HG02571 (cell line): Measurements from ENCODE around the gene IGLL5.
"Not testable (repeated sequence)": the region's sequence is repeated elsewhere in the genome, so short reads cannot be mapped to it uniquely, and the experiment has no call there.

Experiments used
- ATAC-seq: cut with Tn5 transposase; IDR thresholded peaks from one replicate; pipeline ENCODE4 v1.9.1; 2021; ENCODE audit warnings: mild to moderate bottlenecking, moderate library complexity; ENCODE audit not compliant: unreplicated experiment

Gene IGLL5

GRCh38 chr22:22912988-22913253 lies 25.3 kb downstream of the IGLL5 start:
- ATAC-seq, result no peak

- ATAC-seq, result no peak
Measured at GRCh38 chr22:22913989-22914388, 26.4 kb downstream of the IGLL5 start.

DNA sequence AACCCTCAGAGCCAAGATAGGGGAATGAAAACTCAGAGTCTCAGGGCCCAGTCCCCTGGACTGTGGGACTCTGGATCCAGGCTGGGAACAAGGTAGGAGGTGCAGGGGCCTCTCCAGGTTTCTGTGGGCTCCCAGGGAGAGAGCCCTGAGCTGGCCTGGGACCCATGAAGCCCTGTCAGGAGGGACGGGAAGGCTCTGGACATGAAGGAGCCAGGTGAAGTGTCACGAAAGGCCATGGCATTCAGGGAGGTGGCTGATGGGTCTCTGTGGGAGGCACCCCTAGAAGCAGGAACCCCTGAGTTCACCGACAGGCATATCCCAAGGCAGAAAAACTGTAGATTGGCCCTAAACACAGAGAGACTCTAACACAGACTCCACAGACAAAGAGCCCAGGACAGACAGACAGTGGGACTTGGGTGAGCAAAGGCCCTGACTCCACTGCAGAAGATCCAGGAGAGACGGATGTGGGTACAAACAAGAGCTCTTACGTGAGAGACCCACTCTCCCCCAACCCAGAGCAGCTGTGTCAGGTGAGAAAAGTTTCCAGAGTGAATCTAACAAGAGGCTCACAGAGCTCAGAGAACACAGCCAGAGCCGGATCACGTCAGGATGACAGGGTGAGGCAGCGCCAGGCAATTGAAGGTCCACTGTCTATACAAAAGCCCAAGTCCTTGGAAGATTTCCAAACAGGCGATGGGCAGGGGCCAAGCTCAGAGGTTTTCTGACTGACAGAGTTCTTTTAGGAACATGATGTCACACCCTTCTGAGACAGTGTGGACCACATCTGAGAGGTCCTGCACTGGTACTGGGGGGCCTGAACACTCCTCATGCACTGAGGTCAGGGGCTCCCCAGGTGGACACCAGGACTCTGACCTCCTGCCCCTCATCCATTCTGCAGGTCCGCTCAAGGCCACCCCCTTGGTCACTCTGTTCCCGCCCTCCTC lies 27.4 kb downstream of the IGLL5 start:
- no peak for ATAC-seq

- no peak for ATAC-seq
Measured at GRCh38 chr22:22915670-22916035, 28.0 kb downstream of the IGLL5 start.

GRCh38 chr22:22916215-22916951 lies 28.8 kb downstream of the IGLL5 start:
- ATAC-seq, result no peak

DNA sequence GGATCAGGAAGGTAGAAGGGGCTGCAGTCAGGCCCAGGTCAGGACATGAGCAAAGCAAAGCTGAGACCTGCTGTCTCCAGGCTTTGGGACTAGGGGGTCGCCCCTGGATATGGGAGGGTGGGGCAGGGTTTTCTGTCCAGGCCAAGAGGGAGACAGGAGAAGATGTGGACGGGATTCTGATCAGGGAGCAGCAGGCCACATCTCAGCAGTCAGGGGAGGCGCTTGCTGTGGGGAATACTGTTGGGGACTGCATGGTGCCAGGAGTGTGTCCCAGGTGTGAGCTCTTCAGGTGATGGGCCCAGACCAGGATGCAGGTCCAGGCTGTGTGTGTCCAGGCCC lies 29.3 kb downstream of the IGLL5 start:
- ATAC-seq, result no peak

DNA sequence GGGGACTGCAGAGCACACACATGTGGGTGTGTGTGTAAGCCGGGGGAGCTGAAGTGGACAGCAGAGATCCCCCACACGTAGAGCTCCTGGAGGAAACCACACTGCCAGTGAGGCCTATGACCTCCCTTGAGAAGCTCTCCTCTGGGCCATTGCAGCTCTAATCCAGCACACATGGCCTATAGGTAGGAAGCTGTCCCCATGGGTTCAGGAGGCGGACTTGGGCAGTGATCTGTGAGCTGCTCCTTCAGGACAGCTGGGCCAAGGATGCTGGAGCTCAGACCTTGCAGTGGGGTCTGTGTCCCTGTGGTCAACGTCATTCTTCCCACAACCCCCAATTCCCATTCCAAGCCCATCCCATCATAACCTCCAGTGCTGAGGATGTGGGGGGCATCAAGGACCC lies 29.8 kb downstream of the IGLL5 start:
- ATAC-seq, result no peak

DNA sequence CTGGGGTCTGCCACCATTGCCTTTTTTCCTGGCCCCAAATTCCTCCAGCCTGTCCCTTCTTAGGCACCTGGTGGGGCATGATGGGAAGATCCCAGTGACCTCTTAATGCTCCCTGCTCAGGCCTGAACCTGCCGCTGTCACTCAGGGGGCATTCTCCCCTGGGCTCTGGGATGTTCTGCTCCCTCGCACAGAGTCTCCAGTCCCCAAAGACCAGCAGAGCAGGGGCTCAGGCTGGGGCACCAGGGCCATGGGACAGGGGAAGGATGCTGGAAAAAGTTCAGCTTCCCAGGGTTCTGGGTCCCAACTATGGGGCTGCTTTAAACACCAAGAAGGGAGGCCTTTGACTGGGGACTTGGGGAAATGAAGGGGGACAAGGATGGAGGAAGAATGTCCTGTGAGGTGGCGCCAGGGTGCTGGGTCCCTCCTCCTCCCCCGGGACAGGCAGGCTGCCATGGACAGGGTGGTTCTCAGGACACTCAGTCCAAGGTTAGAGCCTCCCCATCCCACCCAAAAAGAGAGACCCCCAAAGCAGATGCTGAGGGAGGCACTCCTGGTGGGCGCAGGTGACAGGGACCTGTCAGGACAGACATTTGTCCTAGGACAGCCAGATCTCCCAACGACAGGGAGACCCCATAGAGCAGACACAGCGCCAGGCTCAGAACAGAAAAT lies 30.8 kb downstream of the IGLL5 start:
- ATAC-seq, result no peak

- ATAC-seq, result no peak
Measured at GRCh38 chr22:22919041-22919440, 31.4 kb downstream of the IGLL5 start.

DNA sequence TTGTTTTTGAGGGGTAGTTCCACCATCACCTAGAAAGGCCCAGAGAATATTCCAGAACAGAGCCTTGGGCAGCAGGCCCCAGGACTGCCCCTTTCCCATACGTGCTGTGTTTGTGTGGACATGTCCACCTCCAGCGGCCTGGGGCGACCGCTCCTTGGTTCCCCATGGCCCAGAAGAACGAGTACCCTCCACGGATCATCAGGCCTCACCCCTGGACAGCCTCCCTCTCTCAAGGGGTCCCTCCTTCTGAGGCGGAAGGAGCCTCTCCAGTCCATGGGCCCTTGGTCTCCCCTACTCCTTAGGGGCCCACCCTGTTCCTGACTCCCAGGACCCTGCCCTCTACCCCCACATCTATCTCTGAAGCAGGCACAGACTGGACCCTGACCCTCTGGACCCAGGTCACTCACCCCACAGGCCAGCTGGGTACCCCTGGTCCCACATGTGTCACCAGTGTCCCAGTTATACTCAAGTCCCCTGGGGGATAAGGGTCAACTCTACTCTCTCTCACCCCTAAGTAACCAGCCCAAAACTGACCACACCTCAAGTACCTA lies 32.6 kb downstream of the IGLL5 start:
- no peak for ATAC-seq

DNA sequence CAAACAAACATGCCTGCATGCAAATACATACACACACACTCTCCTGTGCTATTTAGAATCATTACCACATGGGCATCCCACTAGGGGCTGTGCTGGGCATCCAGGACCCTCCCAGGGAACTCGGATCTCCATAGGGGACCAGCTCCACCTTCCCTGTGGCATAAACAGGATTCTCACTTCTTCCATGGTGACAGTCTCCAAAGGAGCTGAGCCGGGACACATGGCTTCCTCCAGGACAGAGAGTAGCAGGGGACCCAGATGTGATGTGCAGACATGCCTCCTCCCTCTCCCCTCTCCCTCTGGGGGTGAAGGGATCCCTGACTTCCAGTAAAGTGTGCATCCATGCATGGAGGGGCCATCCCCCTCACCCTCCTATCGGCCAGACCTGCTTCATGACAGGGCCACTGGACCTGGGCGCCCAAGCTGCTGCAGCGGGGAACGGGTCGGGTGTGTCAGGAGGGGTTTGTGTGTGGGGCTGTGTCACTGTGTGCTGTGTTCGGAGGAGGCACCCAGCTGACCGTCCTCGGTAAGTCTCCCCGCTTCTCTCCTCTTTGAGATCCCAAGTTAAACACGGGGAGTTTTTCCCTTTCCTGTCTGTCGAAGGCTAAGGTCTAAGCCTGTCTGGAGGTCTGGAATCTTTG lies 33.4 kb downstream of the IGLL5 start:
- ATAC-seq, result no peak

DNA sequence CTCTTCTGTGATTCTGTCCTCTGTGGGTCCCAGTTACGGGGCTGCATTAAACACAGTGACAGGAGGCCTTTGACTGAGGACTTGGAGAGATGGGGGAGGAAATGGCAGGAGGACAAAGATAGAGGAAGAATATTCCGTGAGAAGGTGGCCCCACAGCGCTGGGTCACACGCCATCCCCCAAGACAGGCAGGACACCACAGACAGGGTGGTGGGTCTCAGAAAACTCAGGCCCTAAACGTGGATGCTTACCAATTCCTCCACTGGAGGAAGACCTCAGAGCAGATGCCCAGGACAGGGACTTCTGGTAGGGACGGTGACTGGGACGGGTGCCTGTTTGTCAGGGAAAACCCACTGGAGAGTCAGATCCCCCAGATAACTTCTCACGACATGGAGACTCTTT lies 34.0 kb downstream of the IGLL5 start:
- no peak for ATAC-seq

DNA sequence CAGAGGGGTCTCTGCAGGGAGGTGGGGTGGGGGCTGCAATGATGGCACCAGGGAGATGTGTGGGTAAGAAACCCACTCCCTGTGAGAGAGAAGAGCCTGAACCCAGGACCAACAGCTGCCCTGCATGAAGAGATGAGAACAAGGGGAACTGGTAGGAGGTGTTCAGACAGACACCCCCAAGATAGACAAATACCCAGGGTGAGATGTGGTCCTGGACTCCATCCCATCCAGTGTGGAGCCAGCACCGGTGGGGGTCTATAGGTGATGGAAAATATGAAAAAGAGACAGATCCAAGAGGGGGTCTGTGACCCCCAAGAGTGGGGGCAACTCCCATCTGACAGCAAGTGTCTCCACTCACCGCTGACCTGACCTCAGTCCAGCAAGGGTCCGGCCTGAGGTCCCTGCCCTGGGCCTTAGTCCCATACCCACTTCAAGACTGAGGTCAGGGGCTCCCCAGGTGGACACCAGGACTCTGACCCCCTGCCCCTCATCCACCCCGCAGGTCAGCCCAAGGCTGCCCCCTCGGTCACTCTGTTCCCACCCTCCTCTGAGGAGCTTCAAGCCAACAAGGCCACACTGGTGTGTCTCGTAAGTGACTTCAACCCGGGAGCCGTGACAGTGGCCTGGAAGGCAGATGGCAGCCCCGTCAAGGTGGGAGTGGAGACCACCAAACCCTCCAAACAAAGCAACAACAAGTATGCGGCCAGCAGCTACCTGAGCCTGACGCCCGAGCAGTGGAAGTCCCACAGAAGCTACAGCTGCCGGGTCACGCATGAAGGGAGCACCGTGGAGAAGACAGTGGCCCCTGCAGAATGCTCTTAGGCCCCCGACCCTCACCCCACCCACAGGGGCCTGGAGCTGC lies 34.7 kb downstream of the IGLL5 start:
- not testable (repeated sequence) for ATAC-seq

GRCh38 chr22:22922954-22923319 lies 35.3 kb downstream of the IGLL5 start:
- ATAC-seq, result no peak

DNA sequence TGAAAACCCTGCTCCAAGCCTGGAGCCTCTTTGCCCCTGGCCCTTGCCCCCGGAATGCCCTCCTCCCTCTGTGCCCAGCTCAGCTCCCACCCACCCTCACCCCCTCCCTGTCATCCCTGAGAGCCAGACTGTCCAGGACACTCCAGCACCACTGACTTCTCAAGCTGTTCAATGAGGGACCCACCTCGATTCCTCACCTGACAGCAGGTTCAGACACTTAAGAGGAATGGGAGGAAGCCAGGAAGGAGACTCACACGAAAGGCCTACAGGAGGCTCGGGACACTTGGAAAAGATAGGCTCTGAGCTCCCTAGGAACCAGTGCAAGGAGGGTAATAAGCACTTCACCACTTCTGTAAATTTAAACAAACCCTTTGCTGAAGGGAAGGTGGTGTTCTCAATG lies 35.8 kb downstream of the IGLL5 start:
- ATAC-seq, result no peak

DNA sequence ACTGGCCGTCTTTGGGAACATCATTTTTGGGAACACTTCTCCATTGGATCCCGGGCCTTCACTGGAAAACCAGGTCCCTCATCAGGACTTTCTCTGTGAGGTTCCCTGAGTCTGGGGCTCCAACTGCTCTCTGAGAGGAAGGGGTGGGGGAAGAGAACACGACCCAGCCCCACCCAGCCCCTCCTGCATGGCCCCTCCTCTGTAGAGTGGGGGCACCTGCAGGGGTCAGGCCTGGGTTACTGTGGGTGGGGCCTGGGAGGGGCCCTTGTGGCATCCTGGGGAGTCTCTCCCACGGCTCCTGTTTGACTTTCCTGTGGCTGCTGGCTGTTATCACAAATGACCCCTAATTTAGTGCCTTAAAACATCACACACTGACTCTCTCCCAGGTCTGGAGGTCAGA lies 36.3 kb downstream of the IGLL5 start:
- no peak for ATAC-seq

GRCh38 chr22:22924369-22925145 lies 36.9 kb downstream of the IGLL5 start:
- no peak for ATAC-seq

DNA sequence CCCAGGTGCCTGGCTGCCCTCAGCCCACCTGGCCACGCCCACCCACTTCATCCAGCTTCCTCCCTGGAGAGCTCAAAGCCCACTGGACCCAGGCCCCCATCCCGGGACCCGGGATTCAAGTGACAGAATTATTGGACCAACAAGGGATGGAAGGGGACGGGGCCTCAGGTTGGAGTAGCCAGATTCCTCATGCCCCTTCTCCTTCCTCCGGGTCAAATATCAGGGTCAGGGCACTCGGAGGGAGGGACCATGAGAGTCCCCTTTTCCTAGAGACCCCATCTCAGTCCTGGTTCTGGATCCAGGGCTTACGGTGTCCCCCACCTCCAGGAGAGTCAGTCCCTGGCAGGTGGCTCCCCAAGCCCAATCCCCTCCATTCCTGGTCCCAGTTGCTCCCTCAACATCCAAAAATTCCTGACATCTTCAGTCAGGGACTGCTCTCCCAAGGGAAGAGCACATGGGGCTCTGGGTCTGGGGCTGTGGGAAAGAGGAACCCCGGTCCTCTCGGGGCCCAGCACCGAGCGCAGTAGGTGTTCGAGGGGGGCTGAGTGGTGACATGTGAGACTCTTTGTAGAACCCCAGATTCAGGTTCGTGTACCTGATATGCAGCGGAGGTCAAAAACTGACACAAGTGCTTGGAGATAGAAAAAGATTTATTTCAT lies 37.7 kb downstream of the IGLL5 start:
- ATAC-seq, result no peak

- no peak for ATAC-seq
Measured at GRCh38 chr22:22925805-22926369, 38.3 kb downstream of the IGLL5 start.
